OCI-M2 (cell line): ENCODE results near the gene CEP72.

Experiments used
- DNase-seq: peaks from one replicate; lab custom pipeline; 2025; ENCODE audit not compliant: unreplicated experiment; lab: John Stamatoyannopoulos, UW

Gene CEP72

GRCh38 chr5:636951-637350 is 24.8 kb downstream of the CEP72 start:
- DNase-seq, result no peak

GRCh38 chr5:637581-638450 is 25.7 kb downstream of the CEP72 start:
- DNase-seq, result no peak

- DNase-seq, result no peak
Observed at GRCh38 chr5:638501-639252, 26.5 kb downstream of the CEP72 start.

- no peak for DNase-seq
Observed at GRCh38 chr5:639253-639530, 27.1 kb downstream of the CEP72 start.

GRCh38 chr5:639584-640213 is 27.6 kb downstream of the CEP72 start:
- DNase-seq, result no peak

GRCh38 chr5:640461-641330 is 28.6 kb downstream of the CEP72 start:
- DNase-seq, result no peak

GRCh38 chr5:641331-641765 is 29.2 kb downstream of the CEP72 start:
- no peak for DNase-seq

GRCh38 chr5:642481-642880 is 30.3 kb downstream of the CEP72 start:
- DNase-seq, result no peak

- DNase-seq, result no peak
Observed at GRCh38 chr5:643351-643801, 31.2 kb downstream of the CEP72 start.

- DNase-seq, result no peak
Observed at GRCh38 chr5:643811-644271, 31.7 kb downstream of the CEP72 start.

- DNase-seq, result no peak
Observed at GRCh38 chr5:644509-644908, 32.4 kb downstream of the CEP72 start.

GRCh38 chr5:644971-645370 is 32.8 kb downstream of the CEP72 start:
- no peak for DNase-seq

- no peak for DNase-seq
Observed at GRCh38 chr5:645421-645820, 33.3 kb downstream of the CEP72 start.

GRCh38 chr5:646396-647201 is 34.5 kb downstream of the CEP72 start:
- DNase-seq, result no peak

- no peak for DNase-seq
Observed at GRCh38 chr5:647311-647710, 35.2 kb downstream of the CEP72 start.

GRCh38 chr5:647727-648126 is 35.6 kb downstream of the CEP72 start:
- DNase-seq, result no peak

GRCh38 chr5:651296-652022 is 39.3 kb downstream of the CEP72 start:
- DNase-seq, result no peak

GRCh38 chr5:652023-652515 is 39.9 kb downstream of the CEP72 start:
- DNase-seq, result no peak

GRCh38 chr5:652773-653350 is 40.7 kb downstream of the CEP72 start:
- no peak for DNase-seq
